GM21526 (cell line): ENCODE data around the gene RBM22.

ENCODE experiments used
- ATAC-seq: cut with Tn5 transposase; IDR thresholded peaks from one replicate; pipeline ENCODE4 v1.9.1; 2021; ENCODE audit warnings: moderate library complexity; ENCODE audit not compliant: unreplicated experiment, low FRiP score

Gene RBM22

DNA sequence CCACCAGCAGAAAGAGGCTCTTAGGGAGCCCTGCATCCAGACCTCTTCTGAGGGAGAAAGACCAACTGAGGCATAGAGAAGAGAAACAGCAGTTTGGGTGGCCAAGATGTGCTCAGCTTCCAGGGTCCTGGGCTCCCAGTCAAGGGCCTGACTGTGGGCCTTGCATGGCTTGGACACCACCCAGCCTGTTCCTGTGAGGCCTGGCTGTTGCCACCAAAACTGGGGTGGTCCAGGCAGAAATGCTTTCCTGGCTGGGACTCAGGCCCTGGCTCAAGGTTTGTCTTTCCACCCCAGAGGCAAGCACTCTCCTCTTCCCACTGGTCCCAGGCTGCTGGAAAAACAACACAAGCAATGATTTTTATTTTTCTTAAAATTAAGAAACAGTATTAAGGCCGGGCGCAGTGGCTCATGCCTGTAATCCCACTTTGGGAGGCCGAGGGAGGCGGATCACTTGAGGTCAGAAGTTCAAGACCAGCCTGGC is 26.5 kb downstream of the RBM22 start:
- no peak for ATAC-seq

- no peak for ATAC-seq
Observed at GRCh38 chr5:150672884-150673275, 28.0 kb downstream of the RBM22 start.

GRCh38 chr5:150672237-150672883 is 28.5 kb downstream of the RBM22 start:
- ATAC-seq: no peak

DNA sequence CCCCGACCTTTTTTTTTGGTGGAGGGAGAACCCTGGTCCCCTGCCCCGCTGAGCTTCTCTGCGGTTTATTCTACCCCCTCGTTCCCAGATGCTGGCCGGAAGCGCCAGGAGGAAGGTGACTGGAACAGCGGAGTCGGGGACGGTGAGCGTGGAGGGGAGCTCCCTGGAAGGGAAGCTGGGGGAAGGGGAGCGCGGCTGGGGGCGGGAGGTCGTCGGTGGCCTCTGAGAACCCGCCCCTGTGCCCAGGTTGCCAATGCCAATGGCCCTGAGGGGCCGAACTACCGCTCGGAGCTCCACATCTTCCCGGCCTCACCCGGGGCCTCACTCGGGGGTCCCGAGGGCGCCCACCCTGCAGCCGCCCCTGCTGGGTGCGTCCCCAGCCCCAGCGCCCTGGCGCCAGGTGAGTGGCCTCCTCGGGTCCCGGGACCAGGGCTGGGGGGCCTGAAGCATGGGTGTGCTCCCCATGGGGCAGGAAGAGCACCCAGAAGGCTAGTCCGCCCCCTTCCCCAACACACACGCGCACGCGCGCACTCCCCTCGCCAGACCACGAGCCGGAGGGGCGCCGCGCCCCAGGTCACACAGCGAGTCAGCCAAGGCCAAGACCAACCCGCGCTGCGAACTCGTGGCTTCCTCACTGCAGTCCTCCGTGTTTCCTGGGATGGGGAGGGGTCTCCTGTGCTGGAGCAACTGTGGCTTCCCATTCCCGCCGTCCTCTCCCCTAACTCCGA is 29.2 kb downstream of the RBM22 start:
- no peak for ATAC-seq

GRCh38 chr5:150670948-150671310 is 29.9 kb downstream of the RBM22 start:
- no peak for ATAC-seq

DNA sequence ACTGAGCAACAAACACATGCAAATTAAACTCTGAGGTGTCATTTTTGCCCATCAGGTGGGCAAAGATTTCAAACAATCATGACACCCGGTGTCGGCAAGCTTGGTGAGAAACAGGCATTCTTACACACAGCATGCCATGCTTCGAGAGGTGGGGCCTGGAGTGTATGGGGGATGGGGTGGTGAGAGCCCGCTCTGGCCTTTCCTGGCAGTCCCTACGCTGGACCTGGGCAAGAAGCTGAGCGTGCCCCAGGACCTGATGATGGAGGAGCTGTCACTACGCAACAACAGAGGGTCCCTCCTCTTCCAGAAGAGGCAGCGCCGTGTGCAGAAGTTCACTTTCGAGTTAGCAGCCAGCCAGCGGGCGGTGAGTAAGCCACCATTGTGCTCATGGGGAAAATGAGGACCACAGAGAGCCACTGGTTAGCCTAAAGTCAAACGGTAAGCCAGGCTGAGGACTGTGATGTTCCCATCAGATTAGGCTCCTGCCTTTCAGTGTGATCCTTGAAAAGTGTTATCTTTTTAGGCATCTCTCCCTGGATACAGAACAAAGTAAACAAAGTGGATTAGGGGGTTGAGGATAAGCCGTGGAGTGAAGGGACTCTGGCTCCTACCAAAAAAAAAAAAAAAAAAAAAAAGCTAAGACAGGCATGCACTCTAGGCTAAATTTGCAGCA is 30.5 kb downstream of the RBM22 start:
- ATAC-seq: no peak

GRCh38 chr5:150665044-150665443 is 35.8 kb downstream of the RBM22 start:
- ATAC-seq: no peak

DNA sequence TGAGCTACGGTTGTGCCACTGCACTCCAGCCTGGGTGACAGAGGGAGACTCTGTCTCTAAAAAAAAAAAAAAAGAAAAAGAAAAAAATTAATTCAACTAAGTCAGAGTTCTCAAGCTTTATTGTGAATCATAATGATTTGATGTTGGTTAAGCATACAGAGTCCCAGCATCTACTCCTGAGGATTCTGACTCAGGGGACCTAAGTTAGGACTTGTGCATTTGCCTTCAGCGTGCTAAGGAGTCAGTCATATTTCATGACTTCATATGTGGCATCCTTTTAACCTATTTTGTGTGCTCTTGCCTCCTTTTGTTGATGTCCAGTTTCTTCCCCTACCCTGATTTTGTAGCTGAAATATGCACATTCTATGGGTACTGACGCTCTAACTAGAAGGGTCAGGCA is 36.9 kb downstream of the RBM22 start:
- ATAC-seq: no peak

GRCh38 chr5:150662731-150663516 is 37.9 kb downstream of the RBM22 start:
- no peak for ATAC-seq

- no peak for ATAC-seq
Observed at GRCh38 chr5:150661821-150662596, 38.9 kb downstream of the RBM22 start.

DNA sequence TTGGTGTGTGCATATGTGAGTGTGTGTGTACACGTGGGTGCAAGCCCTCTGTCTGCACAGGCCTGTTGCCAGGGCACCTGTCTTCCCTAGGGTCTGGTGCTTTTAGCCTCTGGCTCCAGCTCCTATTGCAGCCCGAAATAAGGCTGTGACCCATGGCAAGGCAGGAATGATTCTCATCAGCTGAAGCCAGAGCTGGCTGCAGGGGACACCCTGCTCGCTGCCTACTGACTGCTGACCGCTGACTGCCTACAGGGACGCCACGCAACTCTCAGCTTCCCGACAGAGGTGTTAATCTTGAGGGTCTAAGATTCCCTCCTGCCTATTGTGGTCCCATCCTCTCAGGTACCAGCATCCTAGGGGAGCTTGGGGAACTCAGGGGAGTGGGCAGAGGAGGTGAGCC is 39.8 kb downstream of the RBM22 start, which contains the start of gene MYOZ3:
Gene MYOZ3 (plus strand): TSS at position 166 of the 400 bp plus-strand sequence. CDS start 1,691 bp downstream, outside the sequence.
- ATAC-seq: no peak

GRCh38 chr5:150660108-150660831 is 40.6 kb downstream of the RBM22 start:
- no peak for ATAC-seq

- ATAC-seq: no peak
Observed at GRCh38 chr5:150659360-150660107, 41.3 kb downstream of the RBM22 start.

DNA sequence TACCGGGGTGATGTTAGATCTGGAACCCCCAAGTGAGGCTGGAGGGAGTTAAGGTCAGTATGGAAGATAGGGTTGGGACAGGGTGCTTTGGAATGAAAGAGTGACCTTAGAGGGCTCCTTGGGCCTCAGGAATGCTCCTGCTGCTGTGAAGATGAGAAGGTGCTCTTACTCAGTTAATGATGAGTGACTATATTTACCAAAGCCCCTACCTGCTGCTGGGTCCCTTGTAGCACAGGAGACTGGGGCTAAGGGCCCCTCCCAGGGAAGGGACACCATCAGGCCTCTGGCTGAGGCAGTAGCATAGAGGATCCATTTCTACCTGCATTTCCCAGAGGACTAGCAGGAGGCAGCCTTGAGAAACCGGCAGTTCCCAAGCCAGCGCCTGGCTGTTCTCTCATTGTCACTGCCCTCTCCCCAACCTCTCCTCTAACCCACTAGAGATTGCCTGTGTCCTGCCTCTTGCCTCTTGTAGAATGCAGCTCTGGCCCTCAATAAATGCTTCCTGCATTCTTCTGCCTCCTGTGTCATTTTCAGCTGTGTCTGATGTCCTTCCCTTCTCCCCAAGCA is 42.1 kb downstream of the RBM22 start:
- no peak for ATAC-seq

GRCh38 chr5:150658121-150658520 is 42.7 kb downstream of the RBM22 start:
- ATAC-seq: no peak

- peak; percentile 62 for ATAC-seq
Observed at GRCh38 chr5:150656191-150657132, 44.4 kb downstream of the RBM22 start.

DNA sequence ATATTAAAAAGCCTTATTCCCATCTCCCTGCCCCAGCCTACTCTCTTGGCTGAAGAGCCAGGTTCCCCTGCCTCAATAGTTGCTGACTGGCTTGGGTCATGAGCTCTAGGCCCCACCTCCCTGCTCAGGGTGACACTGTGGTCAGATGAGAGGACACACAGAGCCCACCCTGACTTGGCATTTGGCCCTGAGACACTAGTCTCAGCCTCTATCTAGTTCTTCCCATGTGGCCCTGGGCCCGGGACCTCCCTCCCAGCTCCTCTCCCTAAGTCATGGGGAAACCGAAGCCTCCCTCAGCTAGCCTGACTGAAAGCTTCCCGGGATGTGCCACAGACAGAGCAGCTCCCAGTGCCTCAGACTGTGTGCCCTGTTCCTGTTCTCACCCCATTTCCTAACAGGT is 45.6 kb downstream of the RBM22 start:
- ATAC-seq: no peak
